Forelimb muscle (tissue), 1 donor: ENCODE measurements around the gene PLEKHN1. TPM values are rescaled to one million over a fixed set of nuclear protein-coding genes. Genes with fewer than 3 reads are reported as not detected.

Experiments
- DNase-seq: peaks from one replicate; pipeline ENCODE4 v3.0.0-alpha.2; 2013; ENCODE audit warnings: low read depth
- polyA plus RNA-seq: library from polyadenylated mRNA; unstranded; fragments of 120-200 nt; gene quantifications from one replicate; pipeline ENCODE4 v1.2.1, GENCODE V29; 2013; ENCODE audit not compliant: insufficient read length

The PLEKHN1 gene, protein sequence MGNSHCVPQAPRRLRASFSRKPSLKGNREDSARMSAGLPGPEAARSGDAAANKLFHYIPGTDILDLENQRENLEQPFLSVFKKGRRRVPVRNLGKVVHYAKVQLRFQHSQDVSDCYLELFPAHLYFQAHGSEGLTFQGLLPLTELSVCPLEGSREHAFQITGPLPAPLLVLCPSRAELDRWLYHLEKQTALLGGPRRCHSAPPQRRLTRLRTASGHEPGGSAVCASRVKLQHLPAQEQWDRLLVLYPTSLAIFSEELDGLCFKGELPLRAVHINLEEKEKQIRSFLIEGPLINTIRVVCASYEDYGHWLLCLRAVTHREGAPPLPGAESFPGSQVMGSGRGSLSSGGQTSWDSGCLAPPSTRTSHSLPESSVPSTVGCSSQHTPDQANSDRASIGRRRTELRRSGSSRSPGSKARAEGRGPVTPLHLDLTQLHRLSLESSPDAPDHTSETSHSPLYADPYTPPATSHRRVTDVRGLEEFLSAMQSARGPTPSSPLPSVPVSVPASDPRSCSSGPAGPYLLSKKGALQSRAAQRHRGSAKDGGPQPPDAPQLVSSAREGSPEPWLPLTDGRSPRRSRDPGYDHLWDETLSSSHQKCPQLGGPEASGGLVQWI
- 0.08 TPM for polyA plus RNA-seq

GRCh38 chr1:966135-966703 is at the start of gene PLEKHN1:
Gene PLEKHN1 (plus strand): TSS chr1:966482. CDS start chr1:966532, 50 bp downstream.
- no peak for DNase-seq

GRCh38 chr1:917076-917459 is 49.2 kb upstream of the PLEKHN1 start:
- no peak for DNase-seq

DNA sequence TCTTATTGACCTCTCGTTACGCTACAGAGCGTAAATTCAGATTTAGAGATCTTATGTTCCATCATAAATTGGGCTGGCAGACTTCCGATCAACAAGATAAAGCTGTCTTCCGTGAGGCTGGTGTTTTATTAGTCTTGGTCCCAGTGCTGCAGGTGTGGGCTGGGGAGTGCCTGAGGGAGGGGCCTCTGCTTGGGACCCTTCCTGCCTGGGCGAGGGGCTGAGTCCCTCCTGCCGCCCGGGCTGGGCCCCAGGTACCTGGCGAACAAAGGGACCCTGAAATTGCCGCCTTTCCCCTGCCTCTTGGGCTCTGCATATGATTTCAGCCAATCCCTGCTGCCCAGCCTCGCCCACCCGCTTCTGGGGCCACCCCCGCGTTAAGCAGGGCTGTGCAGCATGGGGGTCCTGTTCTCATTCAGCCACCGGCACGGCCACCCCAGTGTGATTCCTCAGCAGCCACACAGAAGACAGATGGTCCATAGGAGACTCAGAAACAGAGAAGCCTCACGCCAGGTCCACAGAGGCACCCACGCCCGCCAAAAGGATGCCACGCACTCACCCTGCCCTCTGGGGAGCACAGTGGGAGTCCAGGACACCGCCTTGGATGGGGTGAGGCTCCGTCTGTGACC is 48.7 kb upstream of the PLEKHN1 start:
- no peak for DNase-seq

- no peak for DNase-seq
These were observed 47.9 kb upstream of the PLEKHN1 start for GRCh38 chr1:918353-918752.

DNA sequence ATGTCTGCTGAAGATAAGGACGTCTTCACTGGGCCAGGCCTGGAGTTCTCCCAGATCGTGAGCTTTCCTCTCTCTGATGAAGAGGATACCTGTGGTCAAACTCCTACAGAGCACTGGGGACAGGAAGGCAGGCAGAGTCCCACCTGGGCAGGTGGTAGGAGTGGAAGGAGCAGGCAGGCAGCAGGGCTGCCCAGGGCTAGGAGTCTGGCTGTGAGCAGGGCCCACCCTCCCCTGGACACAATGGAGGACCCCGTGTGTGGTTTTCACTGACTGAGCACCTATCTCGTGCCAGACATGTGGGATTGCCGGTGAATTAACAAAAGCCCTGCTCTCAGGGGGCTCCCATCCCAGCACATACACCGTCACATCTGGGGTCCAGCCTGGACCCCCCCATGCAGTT is 47.4 kb upstream of the PLEKHN1 start:
- DNase-seq, result no peak

DNA sequence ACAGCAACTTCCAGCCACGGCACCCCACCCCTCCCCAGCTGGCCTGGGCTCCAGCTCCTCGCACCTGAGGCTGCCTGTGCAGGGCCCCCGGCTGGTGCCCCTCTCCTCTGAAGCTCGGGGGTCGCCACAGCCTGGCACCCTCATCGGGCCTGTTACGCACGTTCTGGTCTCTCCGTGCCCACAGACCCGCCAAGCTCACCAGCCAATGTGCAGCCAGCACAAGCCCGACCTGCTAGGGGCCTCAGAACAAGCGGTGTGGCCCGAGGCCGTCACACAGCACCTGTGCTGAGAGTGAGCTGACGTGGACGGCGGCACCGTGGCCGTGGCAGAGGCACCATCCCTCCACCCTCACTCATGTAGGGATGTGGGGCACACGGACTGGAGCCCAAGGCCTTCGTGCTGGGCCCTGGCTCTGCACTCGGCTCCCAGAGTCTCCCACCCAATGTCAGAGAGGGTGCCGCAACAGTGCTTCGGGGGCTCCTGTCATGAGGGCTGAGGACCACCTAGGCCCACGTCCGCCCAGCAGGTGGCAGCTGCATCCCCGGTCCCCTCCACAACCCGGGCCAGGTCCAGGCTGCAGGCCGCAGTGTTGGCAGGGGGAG is 46.9 kb upstream of the PLEKHN1 start:
- DNase-seq, result no peak

DNA sequence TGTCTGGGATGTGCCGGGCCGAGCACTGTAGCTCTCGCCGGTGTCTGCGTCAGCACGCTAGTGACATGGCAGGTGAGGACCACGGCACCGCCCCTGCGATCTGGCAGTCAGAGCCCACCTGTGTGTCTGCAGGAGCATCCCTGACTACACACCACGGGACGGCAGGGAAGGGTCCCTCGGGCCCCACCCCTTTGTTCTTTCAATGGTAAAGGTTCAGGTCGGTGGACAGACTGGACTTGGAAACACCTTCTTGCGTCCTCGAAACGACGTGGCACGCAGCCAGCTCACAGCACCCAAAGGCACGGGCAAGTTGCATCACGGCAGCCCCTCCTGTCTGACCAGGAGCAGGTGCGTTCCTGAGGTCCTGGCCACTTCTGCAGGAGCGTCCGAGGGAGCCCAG is 46.3 kb upstream of the PLEKHN1 start:
- DNase-seq, result no peak

GRCh38 chr1:920521-920920 is 45.8 kb upstream of the PLEKHN1 start:
- no peak for DNase-seq

DNA sequence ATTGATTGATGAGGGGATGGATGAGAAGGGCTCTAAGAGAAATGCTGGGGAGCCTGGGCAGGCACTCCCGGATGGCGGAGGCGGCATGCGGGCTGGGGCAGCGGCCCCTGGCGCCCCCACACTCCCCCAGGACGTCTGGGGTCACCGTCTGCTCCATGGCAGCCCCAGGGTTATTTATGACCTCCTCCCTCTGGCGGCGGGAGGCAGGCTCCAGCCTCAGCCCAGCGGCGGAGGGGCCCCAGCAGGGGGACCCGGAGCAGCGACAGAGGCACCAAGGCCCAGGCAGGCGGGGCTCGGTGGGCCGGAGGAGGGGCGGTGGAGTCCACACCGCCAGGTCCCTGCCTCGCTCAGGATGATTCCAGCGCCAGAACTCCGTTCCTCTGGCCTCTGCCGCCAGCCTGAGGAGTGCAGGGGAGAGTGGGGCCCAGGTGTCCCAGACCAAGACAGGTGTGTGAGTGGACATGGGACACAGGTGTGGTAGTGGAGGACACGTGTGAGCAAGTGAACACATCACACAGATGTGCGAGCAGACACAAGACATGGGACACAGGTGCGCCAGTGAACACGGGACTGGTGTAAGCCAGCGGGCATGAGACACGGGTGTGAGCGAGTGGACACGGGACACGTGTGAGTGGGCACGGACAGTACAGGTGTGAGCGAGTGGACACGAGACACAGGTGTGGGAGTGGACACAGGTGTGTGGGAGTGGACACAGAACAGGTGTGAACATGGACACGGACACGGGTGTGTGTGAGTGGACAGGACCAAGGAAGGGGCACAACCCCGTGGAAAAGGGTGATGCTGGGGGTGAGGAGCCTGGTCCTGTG is 45.1 kb upstream of the PLEKHN1 start:
- DNase-seq, result peak; percentile 57

- DNase-seq, result no peak
These were observed 42.9 kb upstream of the PLEKHN1 start, which contains the start of gene SAMD11 for GRCh38 chr1:923131-923990. Gene SAMD11 (plus strand): TSS chr1:923923. CDS start chr1:924432, 509 bp downstream.

DNA sequence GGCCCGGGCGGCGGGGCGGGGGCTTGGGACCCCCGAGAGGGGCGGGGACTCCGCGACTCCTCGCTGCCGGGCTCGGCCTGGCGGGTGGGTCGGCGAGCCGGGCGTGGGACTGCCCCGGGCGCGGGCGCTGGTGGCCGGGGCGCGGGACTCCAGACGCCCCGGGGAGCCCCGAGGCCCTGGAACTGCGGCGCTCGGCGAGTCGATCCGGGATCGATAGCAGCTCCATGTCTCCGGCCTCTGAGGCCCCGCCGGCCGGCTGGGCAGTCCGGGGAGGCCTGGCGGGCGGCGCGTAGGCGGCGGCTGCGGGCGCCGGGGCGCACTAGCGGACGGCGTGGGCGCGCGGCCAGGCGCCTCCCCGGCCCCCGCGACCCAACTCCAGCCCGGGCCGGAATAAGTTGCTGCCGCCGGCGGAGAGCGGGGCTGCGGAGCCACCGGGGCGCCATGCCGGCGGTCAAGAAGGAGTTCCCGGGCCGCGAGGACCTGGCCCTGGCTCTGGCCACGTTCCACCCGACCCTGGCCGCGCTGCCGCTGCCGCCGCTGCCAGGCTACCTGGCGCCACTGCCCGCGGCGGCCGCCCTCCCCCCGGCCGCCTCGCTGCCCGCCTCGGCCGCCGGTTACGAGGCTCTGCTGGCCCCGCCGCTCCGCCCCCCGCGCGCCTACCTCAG is 42.2 kb upstream of the PLEKHN1 start:
- no peak for DNase-seq

GRCh38 chr1:924656-925560 is 41.4 kb upstream of the PLEKHN1 start:
- DNase-seq, result no peak

DNA sequence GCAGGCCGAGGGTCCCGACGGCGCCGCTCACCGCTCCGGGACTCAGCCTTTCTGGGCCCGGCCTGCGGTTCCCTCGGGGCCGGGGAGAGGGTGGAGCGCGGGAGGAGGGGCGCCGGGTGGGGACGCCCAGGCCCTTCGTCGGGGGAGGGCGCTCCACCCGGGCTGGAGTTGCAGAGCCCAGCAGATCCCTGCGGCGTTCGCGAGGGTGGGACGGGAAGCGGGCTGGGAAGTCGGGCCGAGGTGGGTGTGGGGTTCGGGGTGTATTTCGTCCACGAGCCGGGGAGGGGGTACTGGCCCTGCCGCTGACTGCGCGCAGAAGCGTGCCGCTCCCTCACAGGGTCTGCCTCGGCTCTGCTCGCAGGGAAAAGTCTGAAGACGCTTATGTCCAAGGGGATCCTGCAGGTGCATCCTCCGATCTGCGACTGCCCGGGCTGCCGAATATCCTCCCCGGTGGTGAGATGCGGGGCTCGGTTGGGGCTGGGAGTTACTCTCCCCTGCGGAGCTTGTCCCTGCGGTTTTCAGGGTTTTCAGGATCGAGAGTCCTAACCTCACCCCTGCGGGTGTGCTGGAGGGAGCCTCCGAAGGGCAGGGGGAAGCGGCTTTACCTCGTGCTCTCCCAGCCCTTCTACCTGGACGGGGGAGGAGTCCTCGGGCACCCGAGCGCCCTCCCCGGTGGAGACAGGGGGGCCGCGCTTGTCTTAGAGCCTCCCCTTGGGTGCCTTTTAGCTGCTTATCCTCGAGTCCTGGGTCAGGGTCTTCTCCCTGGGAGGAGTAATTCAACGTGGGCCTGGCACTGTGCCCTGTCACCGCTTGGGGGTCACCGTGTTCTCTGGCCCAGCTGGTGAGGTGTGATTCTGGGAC is 40.5 kb upstream of the PLEKHN1 start:
- no peak for DNase-seq

- no peak for DNase-seq
These were observed 39.0 kb upstream of the PLEKHN1 start for GRCh38 chr1:927234-927633.

GRCh38 chr1:927748-928147 is 38.5 kb upstream of the PLEKHN1 start:
- DNase-seq, result no peak

- no peak for DNase-seq
These were observed 37.2 kb upstream of the PLEKHN1 start for GRCh38 chr1:928825-929661.
